GM12891 (cell line): ENCODE measurements around the gene STARD9.
"Not testable (repeated sequence)": the region's sequence is repeated elsewhere in the genome, so short reads cannot be mapped to it uniquely, and the experiment has no call there.

Experiments
- PAX5 ChIP-seq: IDR thresholded peaks from 2 replicates; pipeline ENCODE4 v1.6.1; 2011; ENCODE audit warnings: low read length, moderate library complexity, mild to moderate bottlenecking; ENCODE audit not compliant: insufficient read depth, severe bottlenecking
- POLR2A ChIP-seq: IDR thresholded peaks from 2 replicates; pipeline ENCODE4 v1.6.1; 2011; ENCODE audit warnings: low read depth, low read length, control low read depth
- POLR2AphosphoS5 ChIP-seq: IDR thresholded peaks from 2 replicates; pipeline ENCODE4 v1.6.1; 2011; ENCODE audit warnings: low read depth, low read length, control low read depth
- POU2F2 ChIP-seq: IDR thresholded peaks from 2 replicates; pipeline ENCODE4 v1.6.1; 2011; ENCODE audit warnings: low read depth, mild to moderate bottlenecking, control low read depth, low read length, moderate library complexity
- SPI1 ChIP-seq: IDR thresholded peaks from 2 replicates; pipeline ENCODE4 v1.6.1; 2011; ENCODE audit warnings: low read depth, low read length, control low read depth
- TAF1 ChIP-seq: IDR thresholded peaks from 2 replicates; pipeline ENCODE4 v1.6.1; 2011; ENCODE audit warnings: low read depth, low read length, control low read depth

- TF ChIP-seq POLR2A, POLR2AphosphoS5, TAF1, POU2F2, SPI1, PAX5: not testable (repeated sequence)
Measured at GRCh38 chr15:42764154-42764731, 188.8 kb downstream of the STARD9 start.
